Activated CD4-positive, alpha-beta T cell treated with anti-CD3 and anti-CD28 coated beads, Interleukin-2, amount 10 ng/mL, durations not matched to agents 24 days and 14 days (primary cell): Measurements from ENCODE around the gene GPR31. TPM values are rescaled to one million over a fixed set of nuclear protein-coding genes. Genes with fewer than 3 reads are reported as not detected.
"Not testable (repeated sequence)": the region's sequence is repeated elsewhere in the genome, so short reads cannot be mapped to it uniquely, and the experiment has no call there.

Experiments used
- DNase-seq: peaks from one replicate; pipeline ENCODE4 v3.0.0; 2022
- H3K27ac Mint-ChIP-seq: one replicate; pipeline ENCODE4 v1.8.0; 2022; ENCODE audit warnings: mild to moderate bottlenecking, mixed read lengths
- H3K27me3 Mint-ChIP-seq: one replicate; pipeline ENCODE4 v1.8.0; 2022; ENCODE audit warnings: mixed read lengths
- H3K36me3 Mint-ChIP-seq: one replicate; pipeline ENCODE4 v1.8.0; 2022; ENCODE audit warnings: low read depth, mild to moderate bottlenecking, mixed read lengths
- H3K4me1 Mint-ChIP-seq: one replicate; pipeline ENCODE4 v1.8.0; 2021; ENCODE audit warnings: mixed read lengths
- H3K4me3 Mint-ChIP-seq: one replicate; pipeline ENCODE4 v1.8.0; 2022; ENCODE audit warnings: mild to moderate bottlenecking, moderate library complexity, mixed read lengths
- H3K9me3 Mint-ChIP-seq: one replicate; pipeline ENCODE4 v1.8.0; 2021; ENCODE audit warnings: mixed read lengths
- intact Hi-C: fragments of 100-400 bp; cut with micrococcal nuclease; formaldehyde crosslinking; loops from one replicate; pipeline ENCODE4 v1.15.1; 2023
- total RNA-seq: library from RNA; stranded (reverse); gene quantifications from 2 replicates; pipeline ENCODE4 v1.2.3, GENCODE V29; 2022

Gene GPR31
- total RNA-seq, 1 donor from 2014 or later, result not detected

DNA sequence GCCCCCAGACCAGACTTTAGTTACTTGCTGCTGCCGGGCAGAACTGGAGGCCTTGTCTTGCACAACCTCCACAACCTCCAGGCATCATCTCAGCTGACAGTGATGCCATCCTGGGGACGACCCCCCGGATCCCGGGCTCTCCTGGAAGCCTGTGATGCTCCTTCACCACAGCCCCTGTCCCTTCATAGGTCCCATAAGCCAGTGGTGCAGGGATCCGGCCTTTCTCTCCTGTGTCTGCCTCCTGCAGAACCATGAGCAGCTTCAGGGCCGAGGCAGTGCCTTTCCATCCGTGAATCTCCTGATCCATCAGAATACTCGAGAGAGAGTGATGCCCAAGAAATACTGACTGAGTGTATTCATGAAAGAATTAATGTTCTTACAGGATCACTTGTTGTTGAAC lies 22.3 kb upstream of the GPR31 start:
- intact Hi-C loops, H3K27me3 Mint-ChIP-seq, H3K27ac Mint-ChIP-seq: not testable (repeated sequence)

DNA sequence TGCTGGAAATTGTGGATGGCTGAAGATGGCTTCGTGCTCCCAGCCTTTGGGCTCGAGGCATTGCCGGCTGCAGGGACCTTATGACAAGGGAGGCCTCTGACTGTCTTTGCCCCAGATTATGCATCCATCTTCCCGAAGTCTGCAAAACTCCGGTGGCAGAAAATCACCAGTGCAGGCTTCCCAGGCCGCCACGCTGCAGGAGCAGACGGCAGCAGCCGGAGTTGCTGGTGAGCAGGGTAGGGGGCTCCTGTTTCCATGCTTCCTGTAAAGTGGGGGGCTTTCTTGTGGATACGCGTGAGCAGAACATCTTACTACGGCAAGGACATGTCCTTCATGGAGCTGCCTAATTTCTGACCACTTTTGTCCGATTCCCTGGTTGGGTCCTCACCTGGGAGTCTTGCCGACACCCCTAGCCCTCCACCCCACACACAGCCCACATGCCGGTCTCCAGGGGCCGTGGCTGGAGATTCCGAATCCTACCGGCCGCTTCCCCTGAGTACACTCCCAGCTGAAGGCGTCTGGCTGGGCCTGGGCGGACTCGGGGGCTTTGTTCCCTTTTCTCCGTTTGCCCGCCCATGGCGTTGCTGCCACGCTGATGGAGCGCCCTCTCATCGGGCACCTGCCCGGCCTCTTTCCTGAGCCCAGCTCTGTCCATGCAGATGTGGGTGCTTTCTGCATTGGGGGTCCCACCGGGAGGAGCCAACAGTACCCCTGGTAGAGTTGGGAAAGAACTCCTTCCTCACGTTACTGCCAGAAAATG lies 21.3 kb upstream of the GPR31 start:
- H3K27ac Mint-ChIP-seq, H3K9me3 Mint-ChIP-seq, DNase-seq, H3K27me3 Mint-ChIP-seq, H3K4me3 Mint-ChIP-seq, H3K4me1 Mint-ChIP-seq, H3K36me3 Mint-ChIP-seq, intact Hi-C loops: not testable (repeated sequence)

More for the DNA sequence above, 22.3 kb upstream of the GPR31 start:
- H3K4me3 Mint-ChIP-seq, DNase-seq, H3K4me1 Mint-ChIP-seq, H3K36me3 Mint-ChIP-seq, H3K9me3 Mint-ChIP-seq: not testable (repeated sequence)

GRCh38 chr6:167177271-167177670 lies 19.5 kb upstream of the GPR31 start:
- H3K27me3 Mint-ChIP-seq, intact Hi-C loops, DNase-seq, H3K27ac Mint-ChIP-seq, H3K4me1 Mint-ChIP-seq, H3K4me3 Mint-ChIP-seq, H3K36me3 Mint-ChIP-seq, H3K9me3 Mint-ChIP-seq: not testable (repeated sequence)

GRCh38 chr6:167172011-167172410 lies 14.2 kb upstream of the GPR31 start:
- H3K9me3 Mint-ChIP-seq, H3K4me3 Mint-ChIP-seq, H3K27ac Mint-ChIP-seq, H3K36me3 Mint-ChIP-seq, H3K4me1 Mint-ChIP-seq, H3K27me3 Mint-ChIP-seq, DNase-seq, intact Hi-C loops: not testable (repeated sequence)

DNA sequence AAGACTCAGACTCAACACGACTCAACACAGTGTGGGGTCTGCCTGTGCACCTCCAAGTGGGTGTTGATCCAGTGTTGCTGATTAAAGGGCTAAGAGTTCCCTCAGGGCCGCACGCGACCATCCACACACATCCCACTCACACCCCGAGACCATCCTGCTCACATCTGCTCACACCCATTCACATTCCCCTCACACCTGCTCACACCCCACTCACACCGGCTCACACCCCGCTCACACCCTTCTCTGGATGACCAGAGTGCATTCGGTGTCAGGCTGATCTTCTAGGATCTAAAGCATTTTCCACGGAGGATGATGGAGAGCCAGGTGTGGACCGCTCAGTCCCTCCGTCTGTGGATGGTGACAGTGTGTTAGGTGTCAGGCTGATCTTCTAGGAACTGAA lies 13.5 kb upstream of the GPR31 start:
- H3K4me1 Mint-ChIP-seq, intact Hi-C loops, H3K27ac Mint-ChIP-seq, H3K4me3 Mint-ChIP-seq, DNase-seq, H3K27me3 Mint-ChIP-seq, H3K36me3 Mint-ChIP-seq, H3K9me3 Mint-ChIP-seq: not testable (repeated sequence)

- DNase-seq, H3K9me3 Mint-ChIP-seq, H3K4me1 Mint-ChIP-seq, H3K27ac Mint-ChIP-seq, intact Hi-C loops, H3K4me3 Mint-ChIP-seq, H3K36me3 Mint-ChIP-seq, H3K27me3 Mint-ChIP-seq: not testable (repeated sequence)
Observed at GRCh38 chr6:167169867-167170266, 12.1 kb upstream of the GPR31 start.

GRCh38 chr6:167168296-167168695 lies 10.5 kb upstream of the GPR31 start:
- H3K27ac Mint-ChIP-seq, DNase-seq, H3K27me3 Mint-ChIP-seq: not testable (repeated sequence)

GRCh38 chr6:167167699-167168098 lies 9.9 kb upstream of the GPR31 start:
- H3K36me3 Mint-ChIP-seq, DNase-seq, H3K9me3 Mint-ChIP-seq, intact Hi-C loops, H3K4me3 Mint-ChIP-seq, H3K27ac Mint-ChIP-seq, H3K27me3 Mint-ChIP-seq, H3K4me1 Mint-ChIP-seq: not testable (repeated sequence)

More at GRCh38 chr6:167168296-167168695, 10.5 kb upstream of the GPR31 start:
- H3K9me3 Mint-ChIP-seq, H3K4me3 Mint-ChIP-seq, H3K4me1 Mint-ChIP-seq, intact Hi-C loops, H3K36me3 Mint-ChIP-seq: not testable (repeated sequence)

DNA sequence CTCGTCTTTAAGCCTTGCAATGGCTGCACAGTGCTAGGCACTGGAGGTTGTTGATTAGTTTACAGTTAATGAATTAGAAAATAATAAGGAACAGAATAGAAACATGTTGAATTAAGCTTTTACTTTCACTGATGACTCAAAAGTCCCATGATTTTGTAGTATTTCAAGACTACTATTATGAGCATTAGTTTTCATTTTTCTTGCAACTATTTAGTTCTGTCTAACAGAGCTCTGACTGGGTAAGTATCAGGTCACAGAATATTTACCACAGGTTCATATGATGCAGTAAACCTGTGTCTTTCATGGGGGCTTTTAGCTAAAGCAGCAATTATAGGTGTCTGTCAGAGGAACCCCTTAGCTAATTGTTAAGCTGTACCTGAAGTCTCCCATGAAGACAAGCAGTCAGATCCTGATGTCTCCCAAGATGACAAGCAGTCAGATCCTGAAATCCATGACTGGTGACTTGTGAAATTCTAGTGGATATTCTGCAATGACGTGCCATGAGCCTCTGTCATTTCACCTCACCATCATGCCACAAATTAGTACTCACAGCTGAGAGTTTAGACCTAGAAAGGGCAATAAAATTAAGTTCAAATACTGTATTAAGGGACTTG lies 8.2 kb upstream of the GPR31 start:
- Mint-ChIP-seq H3K4me3 (no peak overlapping the region), H3K9me3 (no peaks in the 10 kb centered on the region), H3K36me3 (no peaks in the 10 kb centered on the region)

GRCh38 chr6:167164261-167164660 lies 6.5 kb upstream of the GPR31 start:
- Mint-ChIP-seq H3K9me3 (no peaks in the 10 kb centered on the region), H3K27ac (no peak overlapping the region), H3K4me1 (no peaks in the 10 kb centered on the region), H3K27me3 (peaks cover 4% of the 10 kb centered on the region), H3K36me3 (no peaks in the 10 kb centered on the region), H3K4me3 (no peak overlapping the region)
- intact Hi-C loops, result no loop called here
- no peak for DNase-seq

More for the DNA sequence above, 8.2 kb upstream of the GPR31 start:
- peaks cover 4% of the 10 kb centered on the region for H3K27me3 Mint-ChIP-seq
- no peak overlapping the region for H3K27ac Mint-ChIP-seq
- DNase-seq, result no peak
- no peaks in the 10 kb centered on the region for H3K4me1 Mint-ChIP-seq
- intact Hi-C loops, result no loop called here

GRCh38 chr6:167163476-167164011 lies 5.8 kb upstream of the GPR31 start:
- H3K4me1 Mint-ChIP-seq, result no peaks in the 10 kb centered on the region
- no peaks in the 10 kb centered on the region for H3K9me3 Mint-ChIP-seq
- DNase-seq, result no peak
- peaks cover 3% of the 10 kb centered on the region for H3K27me3 Mint-ChIP-seq
- no peaks in the 10 kb centered on the region for H3K36me3 Mint-ChIP-seq
- no peak overlapping the region for H3K4me3 Mint-ChIP-seq
- intact Hi-C loops, result no loop called here
- no peak overlapping the region for H3K27ac Mint-ChIP-seq

DNA sequence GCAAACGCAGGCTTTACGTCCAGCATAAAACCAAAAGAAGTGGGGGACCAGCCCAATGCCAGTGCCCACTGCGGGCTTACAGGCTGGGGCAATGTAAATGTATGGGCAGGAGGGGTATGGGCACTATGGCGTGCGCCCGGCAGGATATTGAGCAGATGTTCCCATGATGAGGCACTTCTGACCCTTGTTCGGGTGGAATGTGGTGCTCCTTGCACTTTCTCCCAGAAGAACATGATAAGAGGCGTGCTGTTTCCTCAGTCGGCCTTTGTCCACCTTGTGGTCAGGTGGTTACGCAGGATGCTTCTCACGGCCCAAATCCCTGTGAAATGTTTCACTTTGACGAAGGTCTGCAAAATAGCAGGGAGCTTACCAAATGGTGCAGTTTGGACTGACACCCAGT lies 4.8 kb upstream of the GPR31 start:
- peaks cover 3% of the 10 kb centered on the region for H3K27me3 Mint-ChIP-seq
- H3K4me1 Mint-ChIP-seq, result no peaks in the 10 kb centered on the region
- H3K36me3 Mint-ChIP-seq, result no peaks in the 10 kb centered on the region
- no peak overlapping the region for H3K27ac Mint-ChIP-seq
- intact Hi-C loops, result no loop called here
- no peaks in the 10 kb centered on the region for H3K9me3 Mint-ChIP-seq
- DNase-seq, result no peak
- H3K4me3 Mint-ChIP-seq, result no peak overlapping the region

GRCh38 chr6:167161851-167162467 lies 4.2 kb upstream of the GPR31 start:
- DNase-seq, result no peak
- intact Hi-C loops, result no loop called here
- no peaks in the 10 kb centered on the region for H3K9me3 Mint-ChIP-seq
- no peaks in the 10 kb centered on the region for H3K4me1 Mint-ChIP-seq
- no peak overlapping the region for H3K27ac Mint-ChIP-seq
- H3K4me3 Mint-ChIP-seq, result no peak overlapping the region
- H3K27me3 Mint-ChIP-seq, result peaks cover 2% of the 10 kb centered on the region
- no peaks in the 10 kb centered on the region for H3K36me3 Mint-ChIP-seq

- intact Hi-C loops, result no loop called here
- H3K27me3 Mint-ChIP-seq, result peaks cover 4% of the 10 kb centered on the region
- H3K27ac Mint-ChIP-seq, result no peak overlapping the region
- no peak overlapping the region for H3K4me3 Mint-ChIP-seq
- DNase-seq, result no peak
- H3K9me3 Mint-ChIP-seq, result no peaks in the 10 kb centered on the region
- H3K4me1 Mint-ChIP-seq, result peaks cover 3% of the 10 kb centered on the region
- no peaks in the 10 kb centered on the region for H3K36me3 Mint-ChIP-seq
Observed at GRCh38 chr6:167157414-167157813, 366 bp downstream of the GPR31 start.
